Pons (tissue), 1 donor: ENCODE results near the gene TFAP2B.

Source experiments
- DNase-seq: peaks from one replicate; pipeline ENCODE4 v3.0.0-alpha.2; 2016; ENCODE audit warnings: low spot score

TFAP2B gene

DNA sequence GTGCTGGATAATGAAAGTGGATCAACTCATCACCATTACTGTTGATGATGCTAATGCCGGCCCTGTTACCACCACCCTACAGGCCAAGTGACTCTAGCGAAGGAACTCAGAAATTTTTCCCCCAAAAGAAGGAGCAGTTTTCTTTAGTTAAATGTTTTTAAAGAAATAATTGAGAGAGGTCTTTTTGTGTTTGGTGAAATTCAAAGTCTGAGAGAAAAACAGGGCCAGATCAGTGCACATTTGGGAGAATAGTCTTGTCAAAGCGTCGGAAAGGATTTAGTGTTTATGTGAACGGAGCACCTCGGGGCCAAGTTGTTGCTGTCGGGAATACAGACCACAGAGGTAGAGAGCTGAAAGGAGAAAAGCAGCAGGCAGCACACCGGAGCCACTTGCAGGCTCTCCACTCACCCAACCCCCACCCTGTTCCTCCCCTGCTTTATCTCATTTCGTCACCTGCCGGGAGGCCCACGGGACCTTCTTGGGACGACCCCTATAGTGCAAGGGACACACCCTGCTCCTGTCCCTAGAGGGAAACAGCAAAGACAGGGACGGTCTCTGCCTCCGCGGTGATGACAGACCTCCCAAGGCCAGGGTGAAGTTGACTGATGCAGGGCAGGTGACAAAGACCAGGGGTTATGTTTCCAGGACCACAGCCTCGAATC is 6.8 kb downstream of the TFAP2B start:
- no peak for DNase-seq

- DNase-seq = no peak
Observed at GRCh38 chr6:50826037-50826761, 7.5 kb downstream of the TFAP2B start.

DNA sequence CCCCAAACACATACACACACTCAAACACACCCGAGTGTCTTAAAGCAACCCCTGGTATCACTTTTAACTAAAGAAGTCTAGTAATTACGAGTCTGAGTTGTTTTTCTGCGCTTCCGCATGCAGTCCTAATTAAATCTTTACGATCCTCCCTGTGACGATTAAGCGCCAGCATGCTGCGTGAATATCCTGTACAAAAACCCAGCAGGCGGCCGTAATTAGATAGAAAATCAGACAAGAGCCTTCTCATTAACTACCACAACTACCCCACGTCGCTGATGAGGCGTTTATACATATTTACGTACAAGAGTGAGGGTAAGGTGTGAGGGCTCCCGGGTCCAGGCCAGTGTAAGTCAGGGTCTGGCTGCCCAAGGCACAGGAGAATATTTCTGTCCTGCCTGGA is 8.1 kb downstream of the TFAP2B start:
- no peak for DNase-seq

DNA sequence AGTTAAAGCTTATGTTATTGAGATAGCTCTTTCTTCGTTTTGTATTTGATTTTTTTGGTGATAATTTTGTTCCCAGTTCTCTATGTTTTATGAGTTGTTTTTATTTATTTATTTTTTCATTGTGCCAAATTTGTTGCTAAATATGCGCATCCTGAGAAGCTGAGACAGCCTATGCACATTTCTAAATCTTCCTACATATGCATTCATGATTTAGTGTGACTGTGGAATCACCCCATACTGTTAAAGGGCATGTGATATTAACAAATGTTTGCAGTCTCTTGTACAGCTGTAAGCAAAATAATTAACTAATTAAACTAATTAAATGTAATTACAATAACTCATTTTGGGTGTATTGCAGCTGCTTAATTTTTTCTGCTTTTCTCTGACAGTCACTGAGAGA is 10.4 kb downstream of the TFAP2B start:
- no peak for DNase-seq

GRCh38 chr6:50829898-50830444 is 11.3 kb downstream of the TFAP2B start:
- DNase-seq = no peak

GRCh38 chr6:50831186-50831585 is 12.5 kb downstream of the TFAP2B start:
- no peak for DNase-seq

- no peak for DNase-seq
Observed at GRCh38 chr6:50832912-50833311, 14.2 kb downstream of the TFAP2B start.

GRCh38 chr6:50834929-50835410 is 16.3 kb downstream of the TFAP2B start:
- no peak for DNase-seq

DNA sequence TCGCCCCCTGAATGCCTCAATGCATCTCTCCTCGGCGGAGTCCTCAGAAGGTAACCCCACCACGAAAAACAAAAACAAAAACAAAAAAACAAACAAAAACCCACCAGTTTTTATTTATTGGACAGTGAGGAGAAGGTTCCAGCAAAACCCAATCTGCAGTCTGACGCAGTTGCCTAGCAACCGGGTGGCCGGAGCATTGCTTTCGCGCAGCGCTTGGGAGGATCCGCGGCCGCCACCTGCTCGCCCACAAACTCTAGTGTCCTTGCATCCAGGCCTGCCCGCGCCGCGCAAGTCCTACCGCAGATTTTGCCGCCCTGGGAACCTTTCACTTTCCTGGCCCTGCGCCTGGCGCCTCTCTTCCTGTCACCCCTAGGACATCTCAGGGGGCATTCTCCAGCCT is 17.6 kb downstream of the TFAP2B start:
- DNase-seq = no peak

DNA sequence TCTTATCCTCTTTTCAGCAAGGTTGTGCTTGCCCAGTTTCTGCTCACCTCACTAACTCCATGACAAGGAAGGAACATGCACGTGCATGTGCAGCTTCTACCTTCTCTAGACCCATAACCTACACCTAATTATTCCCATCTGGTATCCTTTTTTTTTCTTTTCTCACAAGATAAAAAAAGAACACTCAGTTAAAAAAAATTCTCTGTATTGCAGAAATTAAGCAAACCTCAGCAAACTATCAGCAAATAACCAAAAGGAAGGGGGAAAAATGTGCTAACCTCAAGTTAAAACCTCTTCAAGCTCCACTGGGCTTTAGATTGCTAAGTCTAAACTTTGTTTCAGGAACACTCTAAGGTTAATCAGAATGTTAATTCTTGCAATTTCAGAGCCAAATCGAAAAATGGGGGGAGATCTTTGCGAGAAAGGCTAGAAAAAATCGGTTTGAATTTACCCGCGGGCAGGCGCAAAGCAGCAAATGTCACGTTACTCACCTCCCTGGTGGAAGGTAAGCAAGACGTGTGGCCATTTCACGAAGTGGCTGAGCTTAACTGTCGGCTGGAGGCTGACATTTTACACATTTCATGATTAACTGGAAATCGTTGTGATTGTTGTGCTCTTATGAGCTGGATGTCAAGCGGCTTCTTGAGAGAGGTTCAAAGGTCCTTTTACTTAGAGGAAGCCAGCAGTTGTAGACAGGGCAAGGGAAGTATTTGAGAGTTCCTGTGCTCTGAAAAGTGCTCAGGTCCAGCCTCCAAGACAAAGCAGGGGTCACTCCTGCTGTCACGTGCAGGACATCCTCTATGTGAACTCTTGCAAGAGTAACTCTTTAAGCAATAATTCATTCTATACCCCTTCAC is 19.1 kb downstream of the TFAP2B start:
- no peak for DNase-seq

GRCh38 chr6:50840112-50840810 is 21.6 kb downstream of the TFAP2B start:
- DNase-seq = no peak

DNA sequence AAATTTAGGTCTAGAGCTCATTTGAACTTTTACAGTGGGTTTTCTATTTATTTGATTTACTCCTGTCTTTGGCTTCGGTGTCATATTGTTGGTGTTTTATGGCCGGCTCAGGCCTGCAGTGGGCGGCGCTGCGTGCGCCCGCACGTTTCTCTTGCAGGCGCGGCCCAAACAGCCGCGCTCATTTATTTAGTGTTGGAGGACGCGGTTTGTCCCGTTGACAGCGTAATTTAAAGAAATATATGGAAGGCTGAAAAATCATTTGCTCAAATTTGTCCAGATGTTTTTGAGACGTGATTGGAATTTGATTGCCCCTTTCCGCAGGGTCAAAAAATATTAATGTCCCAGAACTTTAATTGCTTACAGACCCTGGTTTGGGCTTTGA is 22.1 kb downstream of the TFAP2B start:
- no peak for DNase-seq

DNA sequence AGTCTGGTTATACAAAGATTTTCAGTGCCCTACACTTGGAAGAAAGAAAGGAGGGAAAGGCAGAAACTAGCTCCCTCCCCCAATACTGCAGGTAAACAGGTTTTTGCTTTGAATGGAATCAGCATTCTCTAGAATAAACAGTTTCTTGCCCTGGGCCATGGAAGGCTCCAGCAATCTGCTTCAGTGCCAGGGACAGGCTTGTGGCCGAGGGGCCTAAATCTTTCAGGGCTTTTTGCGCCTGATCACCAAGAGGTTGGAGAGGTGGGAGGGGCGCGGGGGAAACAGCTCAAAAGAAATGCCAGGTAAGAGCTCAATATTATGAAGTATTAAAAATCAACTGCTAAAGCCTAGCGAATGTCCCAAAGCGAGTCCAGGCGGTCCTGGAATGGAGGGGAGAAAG is 23.8 kb downstream of the TFAP2B start:
- no peak for DNase-seq

DNA sequence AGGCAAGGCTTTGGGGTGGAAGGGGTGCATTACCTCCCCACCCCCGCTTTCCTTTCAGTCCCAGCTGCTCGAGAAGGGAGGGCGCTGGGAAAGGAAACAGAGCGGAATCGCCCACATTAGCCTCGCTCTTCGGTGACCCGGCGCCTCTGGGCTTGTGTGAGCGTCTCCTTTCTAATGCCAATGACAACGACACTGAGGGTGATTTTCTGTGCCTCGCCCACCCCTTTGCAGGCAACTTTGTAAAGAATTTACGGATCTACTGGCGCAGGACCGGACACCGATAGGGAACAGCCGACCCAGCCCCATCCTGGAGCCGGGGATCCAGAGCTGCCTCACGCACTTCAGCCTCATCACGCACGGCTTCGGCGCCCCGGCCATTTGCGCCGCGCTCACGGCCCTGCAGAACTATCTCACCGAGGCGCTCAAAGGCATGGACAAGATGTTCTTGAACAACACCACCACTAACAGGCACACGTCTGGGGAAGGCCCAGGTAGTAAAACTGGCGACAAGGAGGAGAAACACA is 24.3 kb downstream of the TFAP2B start:
- no peak for DNase-seq

GRCh38 chr6:50843842-50844241 is 25.2 kb downstream of the TFAP2B start:
- no peak for DNase-seq

- no peak for DNase-seq
Observed at GRCh38 chr6:50845499-50846143, 26.9 kb downstream of the TFAP2B start.

- no peak for DNase-seq
Observed at GRCh38 chr6:50846144-50846851, 27.6 kb downstream of the TFAP2B start.

DNA sequence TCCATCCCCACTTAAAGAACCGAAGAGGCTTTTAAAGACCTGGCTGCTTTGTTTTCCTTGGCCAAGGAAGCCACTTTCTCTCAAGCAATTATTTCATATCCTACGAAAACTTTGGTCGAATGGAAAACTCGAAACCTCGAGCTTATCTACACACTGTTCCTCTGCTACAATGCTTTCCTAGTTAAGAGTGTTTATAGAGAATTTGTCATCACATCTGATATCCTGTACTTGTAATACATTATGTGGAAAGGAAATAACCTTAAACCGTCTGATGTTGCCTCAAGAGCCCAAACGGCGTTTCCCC is 28.1 kb downstream of the TFAP2B start:
- no peak for DNase-seq

- DNase-seq = no peak
Observed at GRCh38 chr6:50847890-50848594, 29.4 kb downstream of the TFAP2B start.
